ENCODE data around the gene WASHC4.
"Not testable (repeated sequence)": the region's sequence is repeated elsewhere in the genome, so short reads cannot be mapped to it uniquely, and the experiment has no call there.

Gene WASHC4

DNA sequence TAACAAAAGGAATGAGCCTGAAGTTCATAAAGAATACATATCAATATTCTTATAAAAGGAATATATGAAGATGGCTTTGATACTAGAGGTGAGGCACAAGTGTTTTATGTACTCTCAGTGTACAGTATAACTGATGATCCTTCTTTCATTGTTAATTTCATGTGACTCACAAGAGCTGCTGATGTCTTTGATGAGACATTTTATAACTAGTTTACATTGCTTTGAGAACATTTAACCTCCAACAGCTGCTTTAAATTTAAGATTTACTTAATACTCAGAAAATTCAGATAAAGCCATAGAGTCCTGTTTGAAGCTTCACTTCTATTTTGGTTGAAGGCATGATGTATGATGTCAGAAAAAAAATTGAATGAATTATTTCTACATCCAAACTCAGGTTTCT lies 59.8 kb downstream of the WASHC4 start:
- no peak for DNase-seq

DNA sequence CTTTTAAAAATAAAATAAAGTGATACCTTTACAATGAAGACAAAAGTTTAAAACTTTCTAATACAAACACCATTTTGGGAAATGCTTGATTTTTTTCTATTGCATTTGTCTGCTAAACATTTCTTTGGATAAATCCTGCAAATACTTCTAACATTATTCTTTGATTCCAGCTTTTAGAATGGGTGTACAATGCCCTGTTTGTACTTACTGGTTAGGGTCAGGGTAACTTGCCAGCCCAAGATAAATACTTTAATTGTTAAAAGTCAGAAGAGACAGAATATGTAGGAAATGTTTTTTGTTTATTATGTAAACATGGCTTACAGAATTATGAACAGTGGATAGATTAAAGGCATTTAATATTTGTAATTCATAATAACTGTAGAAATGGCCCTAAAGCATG lies 60.5 kb downstream of the WASHC4 start:
- no peak for DNase-seq

DNA sequence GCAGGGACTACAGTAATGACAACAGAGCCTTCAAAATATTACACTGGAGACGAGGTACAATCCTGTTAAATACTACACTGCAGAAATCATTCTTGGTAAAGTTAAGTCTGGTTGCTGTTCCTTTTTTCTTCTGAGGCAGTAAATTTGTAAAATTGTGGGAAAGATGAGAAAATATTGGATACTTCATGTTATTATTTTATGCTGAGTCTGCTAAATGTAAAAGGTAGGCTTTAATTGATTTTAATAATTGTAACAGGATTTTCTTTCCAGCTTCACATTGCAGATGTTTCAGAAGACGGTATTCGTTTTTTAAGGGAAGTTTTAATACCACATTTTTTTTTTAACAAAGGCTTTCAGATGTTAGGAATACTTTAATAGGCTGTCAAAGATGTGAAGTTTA lies 62.6 kb downstream of the WASHC4 start:
- no peak for DNase-seq

DNA sequence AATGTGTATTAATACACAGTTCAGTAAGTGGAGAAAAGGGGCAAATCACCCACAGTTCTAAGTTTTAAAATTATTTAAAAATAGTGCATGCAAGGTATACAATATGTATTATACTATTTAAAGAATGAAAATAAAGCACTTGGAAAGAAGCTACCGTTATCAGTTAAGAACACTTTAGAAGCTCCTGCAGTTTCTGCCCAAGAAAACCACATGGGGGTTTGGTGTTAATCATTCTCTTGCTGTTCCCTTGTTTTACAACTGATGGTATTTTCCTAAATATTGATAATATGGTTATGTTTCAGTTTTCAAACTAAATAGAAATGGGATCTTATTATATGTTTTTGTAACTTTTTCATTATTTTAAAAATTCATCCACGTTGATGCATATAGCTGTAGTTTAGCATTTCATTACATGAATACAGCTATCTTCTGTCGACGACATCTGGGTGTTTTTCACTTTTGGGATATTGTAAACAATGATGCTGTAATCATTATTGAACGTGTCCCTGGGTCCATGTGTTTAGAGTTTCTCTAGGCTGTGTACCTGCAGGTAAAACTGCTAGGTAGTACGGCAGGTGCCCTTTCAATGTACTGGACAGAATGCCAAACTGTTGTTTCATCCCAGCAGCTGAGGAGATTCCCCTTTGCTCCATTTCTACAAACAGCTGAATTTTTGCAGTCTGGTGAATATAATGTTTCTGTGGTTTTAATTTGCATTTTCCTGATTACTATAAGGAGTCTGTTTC lies 64.3 kb downstream of the WASHC4 start:
- no peak for DNase-seq

DNA sequence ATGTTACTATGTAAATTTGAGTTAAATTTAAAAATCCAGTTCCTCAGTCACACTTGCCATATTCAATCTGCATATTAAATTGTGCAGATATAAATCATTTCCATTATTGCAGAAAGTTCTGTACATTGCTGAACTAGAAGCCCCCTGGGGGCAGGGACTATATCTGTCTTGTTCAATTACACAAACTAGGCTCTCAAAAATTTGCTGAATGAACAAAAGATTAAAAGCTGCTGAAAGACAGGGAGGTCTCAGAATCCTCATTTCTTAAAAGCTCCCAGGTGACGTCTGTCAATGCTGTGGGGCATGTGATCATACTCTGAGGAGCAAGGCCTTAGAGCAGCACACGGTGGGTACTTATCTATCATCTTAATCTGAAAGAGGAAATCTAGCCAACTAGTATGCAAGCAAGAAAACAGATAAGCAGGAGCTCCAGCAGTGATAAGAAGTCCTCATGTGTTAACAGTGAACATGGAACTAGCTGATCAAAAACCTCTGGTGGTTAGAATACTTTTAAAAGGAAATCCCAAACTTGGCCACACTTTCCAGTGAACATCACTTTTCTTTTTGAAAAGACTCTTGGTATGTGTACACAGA lies 68.0 kb downstream of the WASHC4 start:
- DNase-seq = no peak

DNA sequence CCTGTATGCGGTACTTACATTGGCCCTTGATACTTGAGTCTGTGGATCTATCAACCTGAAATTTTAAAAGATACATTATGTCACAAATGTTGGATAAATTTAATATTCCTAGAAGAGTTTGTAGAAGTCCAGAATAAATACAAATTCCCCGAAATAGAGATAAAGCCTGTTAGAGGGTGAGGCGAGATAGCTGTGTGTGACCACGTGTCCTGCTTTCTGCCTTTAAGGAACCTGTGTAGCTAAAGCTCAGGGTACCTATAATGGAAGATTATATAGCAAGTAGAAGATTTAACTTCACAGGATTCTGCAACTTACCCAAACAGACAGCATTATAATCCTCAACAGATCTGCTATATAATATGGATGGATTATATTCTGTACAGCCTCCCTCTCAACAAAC lies 69.7 kb downstream of the WASHC4 start:
- DNase-seq = no peak

DNA sequence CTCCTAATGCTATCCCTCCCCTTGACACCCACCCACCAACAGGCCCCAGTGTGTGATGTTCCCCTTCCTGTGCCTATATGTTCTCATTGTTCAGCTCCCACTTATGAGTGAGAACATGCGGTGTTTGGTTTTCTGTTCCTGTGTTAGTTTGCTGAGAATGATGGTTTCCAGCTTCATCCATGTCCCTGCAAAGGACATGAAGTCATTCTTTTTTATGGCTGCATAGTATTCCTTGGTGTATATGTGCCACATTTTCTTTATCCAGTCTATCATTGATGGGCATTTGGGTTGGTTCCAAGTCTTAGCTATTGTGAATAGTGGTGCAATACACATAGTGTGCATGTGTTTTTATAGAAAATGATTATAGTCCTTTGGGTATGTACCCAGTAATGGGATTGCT lies 71.6 kb downstream of the WASHC4 start:
- not testable (repeated sequence) for DNase-seq

DNA sequence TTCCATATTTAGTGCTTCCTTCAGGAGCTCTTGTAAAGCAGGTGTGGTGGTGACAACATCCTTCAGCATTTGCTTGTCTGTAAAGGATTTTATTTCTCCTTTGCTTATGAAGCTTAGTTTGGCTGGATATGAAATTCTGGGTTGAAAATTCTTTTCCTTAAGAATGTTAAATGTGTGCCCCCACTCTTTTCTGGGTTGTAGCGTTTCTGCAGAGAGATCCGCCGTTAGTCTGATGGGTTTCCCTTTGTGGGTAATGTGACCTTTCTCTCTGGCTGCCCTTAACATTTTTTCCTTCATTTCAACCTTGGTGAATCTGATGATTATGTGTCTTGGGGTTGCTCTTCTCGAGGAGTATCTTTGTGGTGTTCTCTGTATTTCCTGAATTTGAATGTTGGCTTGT lies 75.9 kb downstream of the WASHC4 start:
- DNase-seq = not testable (repeated sequence)

DNA sequence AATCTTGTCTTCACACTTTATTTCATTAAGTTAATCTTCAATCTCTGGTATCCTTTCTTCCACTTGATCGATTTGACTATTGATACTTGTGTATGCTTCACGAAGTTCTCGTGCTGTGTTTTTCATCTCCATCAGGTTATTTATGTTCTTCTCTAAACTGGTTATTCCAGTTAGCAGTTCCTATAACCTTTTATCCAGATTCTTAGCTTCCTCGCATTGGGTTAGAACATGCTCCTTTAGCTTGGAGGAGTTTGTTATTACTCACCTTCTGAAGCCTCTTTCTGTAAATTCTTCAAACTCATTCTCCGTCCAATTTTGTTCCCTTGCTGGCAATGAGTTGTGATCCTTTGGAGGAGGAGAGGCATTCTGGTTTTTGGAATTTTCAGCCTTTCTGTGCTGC lies 76.4 kb downstream of the WASHC4 start:
- not testable (repeated sequence) for DNase-seq

DNA sequence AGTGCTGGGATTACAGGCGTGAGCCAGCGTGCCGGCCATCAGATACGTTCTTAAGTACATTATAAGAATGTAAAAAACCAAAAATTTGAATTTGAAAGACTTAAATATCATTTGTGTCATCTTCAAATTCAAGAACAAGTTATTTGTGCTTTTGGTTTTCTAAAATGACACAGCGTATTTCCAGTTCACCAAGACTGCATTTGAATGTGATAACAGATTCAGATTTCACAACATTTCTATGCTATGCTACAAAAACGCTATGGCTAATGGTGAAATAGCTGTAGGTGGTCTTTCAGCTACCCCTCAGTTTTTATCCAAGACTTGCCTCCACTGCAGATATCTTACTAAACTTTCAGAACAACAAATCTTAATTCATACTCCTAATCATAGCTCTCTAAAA lies 81.8 kb downstream of the WASHC4 start:
- no peak for DNase-seq

DNA sequence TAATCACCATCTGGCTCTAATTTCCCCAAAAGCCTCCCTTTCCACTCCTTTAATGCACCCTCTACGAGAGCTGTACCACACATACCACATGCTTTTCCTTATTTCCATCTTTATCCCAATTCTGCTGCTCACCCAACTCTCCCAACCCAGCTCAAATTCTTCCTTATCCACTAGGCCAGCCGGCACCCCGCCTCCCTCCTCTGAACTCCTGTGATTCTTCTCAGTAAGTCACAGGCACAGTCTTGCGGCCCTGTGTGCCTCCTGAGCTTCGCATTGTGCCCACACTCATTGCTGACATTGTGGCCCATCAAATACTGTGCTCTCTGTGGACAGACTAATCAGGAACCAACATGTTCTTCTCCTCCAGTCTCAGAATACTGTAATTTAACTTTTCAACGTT lies 83.0 kb downstream of the WASHC4 start:
- no peak for DNase-seq

DNA sequence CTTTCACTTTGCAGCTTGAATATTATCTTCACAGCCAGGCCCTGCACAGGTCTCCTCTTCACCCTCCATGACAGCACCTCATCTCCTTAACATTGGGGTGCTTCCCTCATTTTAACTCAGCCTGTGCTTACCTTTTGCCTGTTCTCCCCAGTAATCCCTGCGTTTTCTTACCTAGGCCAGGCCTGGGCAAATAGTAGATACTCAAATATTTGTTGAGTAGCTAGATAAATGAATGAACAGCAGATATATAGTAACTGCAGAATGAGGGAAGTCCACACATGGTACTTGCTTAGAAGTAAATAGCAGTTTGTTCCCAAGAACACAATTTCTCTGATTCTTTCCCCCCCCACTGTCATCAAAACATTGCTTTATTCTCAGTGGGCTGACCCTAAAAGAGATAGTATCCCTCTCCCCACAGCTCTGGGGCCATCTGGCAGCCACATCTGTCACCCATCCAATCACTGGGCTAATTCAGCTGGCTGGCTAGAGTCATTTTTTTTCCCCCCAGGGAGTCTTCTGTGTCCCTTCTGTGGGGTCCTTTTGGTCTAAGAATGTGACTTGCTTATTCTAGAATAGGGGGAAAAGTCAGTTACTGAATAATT lies 85.2 kb downstream of the WASHC4 start:
- DNase-seq = no peak

DNA sequence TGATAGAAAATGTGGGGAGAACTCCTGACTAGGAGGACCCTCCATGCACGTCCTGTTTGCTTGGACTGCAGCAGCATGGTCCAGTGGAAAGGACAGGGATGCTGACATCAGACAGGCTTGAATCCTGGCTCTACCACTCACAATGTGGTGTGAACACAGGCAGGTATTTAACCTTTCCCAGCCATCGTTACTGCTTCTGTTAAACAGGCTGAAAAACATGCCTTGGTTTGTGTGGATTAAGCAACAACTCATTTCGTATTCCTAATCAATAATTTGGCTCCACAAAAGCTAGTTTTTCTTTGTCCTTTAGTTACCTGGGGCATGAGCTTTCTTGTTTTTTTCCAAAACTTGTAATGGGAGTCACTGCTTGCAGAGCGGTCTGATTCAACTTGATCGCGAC lies 87.4 kb downstream of the WASHC4 start:
- DNase-seq = no peak

DNA sequence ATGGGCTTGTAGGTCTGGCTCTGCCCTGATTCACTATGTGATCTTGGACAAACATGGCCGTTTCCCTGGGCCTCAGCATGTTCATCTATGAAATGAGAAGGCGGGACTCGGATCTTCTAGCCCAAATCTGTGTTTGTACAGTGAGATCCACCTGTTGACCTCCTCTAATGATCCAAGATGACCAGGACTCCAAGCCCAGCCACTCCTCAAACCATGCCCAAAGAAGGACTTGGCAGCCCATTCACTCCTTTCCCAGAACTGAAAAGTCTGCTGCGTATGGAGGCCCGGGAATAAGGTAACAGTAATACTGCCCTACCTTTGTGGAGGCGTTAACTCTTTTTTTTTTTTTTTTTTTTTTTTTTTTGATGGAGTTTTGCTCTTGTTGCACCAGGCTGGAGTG lies 88.6 kb downstream of the WASHC4 start:
- no peak for DNase-seq

DNA sequence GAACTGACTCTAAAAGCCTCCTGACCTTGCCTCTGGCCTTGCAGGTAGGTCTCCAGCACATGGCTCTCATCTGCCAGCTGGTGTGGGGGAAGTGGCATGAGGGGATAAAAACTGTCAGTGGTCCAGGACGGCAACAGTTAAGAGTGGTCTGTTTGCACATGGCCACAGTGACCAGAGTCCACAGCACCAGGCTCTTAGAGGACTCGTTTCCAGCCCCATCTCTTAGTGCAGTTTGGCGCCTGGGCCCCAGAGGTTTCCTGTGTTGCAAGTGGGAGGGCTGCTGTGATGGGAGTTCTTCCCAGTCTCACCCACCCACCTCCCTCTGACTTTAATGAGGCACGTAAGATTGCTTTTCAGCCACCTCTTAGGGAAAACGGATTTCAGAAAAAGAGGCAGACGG lies 91.4 kb downstream of the WASHC4 start:
- DNase-seq = no peak

DNA sequence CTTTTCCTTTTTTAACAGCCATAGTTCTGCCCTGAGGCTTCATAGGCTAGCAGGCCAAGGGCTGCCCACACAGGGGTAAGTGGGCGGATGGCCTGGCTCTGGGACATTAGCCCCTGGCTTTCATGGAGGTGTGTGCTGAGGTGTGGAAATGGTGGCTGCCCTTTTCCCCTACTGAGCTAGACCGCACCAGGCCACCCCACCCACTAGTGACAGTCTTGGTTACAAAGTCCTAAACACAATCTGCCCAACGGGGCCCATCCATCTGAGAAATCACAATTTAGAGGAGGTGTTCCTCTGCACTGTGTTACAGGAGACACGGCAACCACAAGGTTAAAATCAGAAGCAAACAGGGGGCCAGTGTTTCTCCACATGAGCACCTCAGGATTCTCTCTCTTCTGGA lies 92.9 kb downstream of the WASHC4 start:
- no peak for DNase-seq

DNA sequence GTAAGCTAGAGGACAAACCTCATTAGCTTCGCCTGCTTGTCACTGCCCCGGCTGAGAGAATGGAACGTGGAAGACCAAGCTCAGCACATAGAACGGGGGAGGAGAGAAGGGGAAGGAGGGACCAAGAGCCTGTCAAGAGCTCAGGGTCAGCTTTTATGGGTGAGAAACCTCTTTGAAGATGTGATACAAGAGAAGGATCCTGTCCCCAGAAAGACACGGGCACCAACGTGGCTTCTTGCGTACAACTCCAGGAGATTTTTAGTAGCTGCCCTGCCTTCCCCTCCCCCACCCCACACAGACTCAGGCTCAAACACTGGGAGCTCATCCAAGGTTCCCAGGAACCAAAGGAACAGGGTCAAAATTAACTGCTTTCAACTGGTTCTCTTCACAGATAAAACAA lies 93.8 kb downstream of the WASHC4 start:
- DNase-seq = no peak

DNA sequence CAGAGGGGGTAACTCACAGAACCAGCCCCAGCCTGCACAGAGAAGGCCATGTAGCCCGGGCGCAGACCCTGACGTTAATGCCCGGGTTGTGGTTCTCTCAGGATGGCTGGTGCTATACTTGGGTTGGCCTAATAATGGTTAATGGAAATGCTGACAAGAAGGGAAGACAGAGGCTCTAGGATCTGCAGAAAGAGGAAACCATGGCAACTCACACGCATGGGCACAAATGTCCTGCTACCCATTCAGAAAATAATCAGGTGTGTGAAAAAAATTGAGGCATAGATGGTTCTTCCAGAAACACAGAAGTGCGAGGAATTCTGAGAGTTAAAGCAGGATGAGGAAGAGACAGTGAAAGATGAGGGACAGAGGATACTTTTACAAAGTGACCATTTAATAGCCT lies 94.7 kb downstream of the WASHC4 start:
- no peak for DNase-seq

DNA sequence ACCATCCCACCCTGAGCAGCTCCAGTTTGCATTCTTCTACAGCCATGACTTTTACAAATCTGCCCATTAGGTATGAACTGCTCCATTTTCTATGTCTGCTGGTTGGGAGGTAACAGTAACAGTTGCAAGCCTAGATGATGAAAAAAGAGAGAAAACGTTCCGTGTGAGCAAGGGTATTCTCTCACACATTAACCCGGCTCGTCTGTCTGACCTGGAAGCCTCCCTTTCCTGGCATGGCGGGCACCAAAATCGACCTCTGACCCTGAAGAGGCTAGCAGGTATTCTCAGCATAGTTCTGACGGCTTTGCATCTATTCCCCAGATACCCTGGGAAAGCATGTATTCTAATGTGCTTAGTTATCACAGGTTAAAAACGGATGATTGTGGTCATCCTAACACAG lies 96.6 kb downstream of the WASHC4 start:
- no peak for DNase-seq

DNA sequence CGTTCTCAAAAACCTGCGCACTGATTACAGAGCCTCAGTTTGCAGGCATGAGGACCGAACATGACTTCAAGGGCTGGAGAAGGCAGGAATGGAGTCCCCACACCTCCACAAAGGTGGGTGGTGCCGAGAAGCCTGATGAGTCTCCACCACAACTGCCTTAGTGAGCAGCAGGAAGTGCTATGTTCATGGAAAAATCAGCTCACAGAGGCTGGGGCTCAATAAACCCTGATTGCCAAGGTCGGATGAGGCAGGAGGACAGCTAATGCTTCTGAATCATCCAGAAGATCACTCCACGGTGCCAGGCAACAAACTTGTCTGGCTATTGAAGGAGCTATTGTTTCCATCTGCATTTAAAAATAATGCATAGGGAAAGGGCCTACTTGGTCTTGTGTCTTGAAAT lies 97.4 kb downstream of the WASHC4 start:
- DNase-seq = no peak

DNA sequence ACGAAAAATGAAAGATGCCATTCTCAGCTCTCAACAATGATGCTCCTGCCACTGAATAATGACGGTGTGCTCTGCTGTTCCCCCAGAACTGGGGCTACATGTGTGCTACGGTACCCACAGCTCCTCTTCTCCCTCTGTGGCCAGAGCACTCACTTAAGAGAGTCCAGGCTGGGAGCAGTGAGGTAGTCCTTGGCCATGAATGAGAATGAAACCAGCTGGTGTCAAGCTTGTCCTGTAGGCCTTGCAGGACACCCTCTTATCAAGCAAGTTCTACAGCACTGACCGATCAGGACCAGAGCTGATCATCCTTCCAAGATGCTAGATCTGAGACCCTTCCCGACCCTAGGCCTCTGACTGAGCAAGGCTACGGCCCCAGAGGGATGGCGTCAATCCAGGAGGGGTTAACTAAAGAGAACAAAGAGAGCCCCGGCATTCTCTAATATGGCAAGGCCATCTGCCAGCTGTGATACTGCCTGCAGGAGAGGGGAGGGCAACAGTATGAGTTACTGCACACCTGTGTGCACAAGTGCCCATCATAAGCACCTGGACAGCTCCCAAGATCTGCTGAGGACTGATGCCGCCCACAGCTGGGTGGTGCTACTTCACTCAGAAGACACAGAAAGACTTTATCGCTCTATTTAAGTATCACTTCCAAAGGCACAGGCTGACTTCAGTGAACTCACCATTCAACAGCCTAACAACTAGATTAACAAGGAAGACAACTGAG lies 98.0 kb downstream of the WASHC4 start:
- no peak for DNase-seq

DNA sequence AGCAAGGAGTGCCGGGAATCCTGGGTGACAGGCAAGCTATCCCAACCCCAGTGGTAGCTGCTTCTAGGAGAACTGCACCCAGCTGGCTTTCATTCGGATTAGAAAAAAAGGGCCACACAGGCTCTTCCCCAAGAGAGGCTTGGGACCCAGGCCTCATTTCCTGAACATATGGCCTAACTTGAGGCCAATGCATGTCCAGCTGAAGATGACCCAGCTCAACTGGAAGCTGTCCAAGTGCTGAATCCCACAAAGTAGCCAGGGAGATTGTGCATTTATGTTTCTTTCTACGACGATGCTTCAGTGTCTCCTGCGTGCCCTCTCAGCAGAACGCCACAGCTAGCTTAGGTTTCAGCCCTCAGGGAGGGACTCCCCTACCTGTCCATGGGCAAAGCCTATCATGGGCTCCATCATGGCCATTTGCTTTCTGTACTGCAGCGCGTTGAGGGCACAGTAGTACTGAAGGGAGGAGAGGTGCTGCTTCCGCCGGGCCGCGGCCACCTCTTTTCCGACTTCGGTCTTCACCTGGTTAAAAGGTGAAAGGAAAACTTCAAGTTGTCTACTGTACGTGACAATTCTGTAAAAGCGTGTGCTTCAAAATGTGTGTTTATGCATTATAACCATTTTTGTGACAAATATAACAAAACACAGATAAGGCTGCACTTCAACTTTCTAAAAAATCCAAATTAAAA lies 99.3 kb downstream of the WASHC4 start:
- no peak for DNase-seq

DNA sequence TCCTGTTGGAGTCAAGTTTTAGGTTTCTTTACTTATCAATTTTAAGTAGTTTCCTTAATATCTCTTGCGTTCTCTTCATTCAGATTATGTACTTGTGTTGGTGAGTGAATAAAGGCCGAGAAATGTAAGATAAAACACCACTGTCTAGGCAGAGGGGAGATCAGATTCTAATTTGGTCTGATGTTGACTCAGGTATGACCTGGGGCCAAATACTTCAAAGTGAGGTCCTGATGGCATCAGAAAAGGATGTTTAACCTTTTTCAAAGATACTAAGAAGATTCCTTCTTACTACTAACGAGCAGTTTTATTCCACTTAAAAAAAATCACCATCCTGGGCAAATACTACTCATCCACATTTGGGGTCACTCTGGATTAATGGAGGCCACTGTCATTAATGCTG lies 101.6 kb downstream of the WASHC4 start:
- DNase-seq = no peak

Data from activated CD8-positive, alpha-beta memory T cell treated with anti-CD3 and anti-CD28 coated beads, Interleukin-2, amount 50 U/mL, for 4 hours (primary cell).